Stomach (tissue), 4 donors: Measurements from ENCODE around the gene FGF12.

ENCODE experiments used
- POLR2A ChIP-seq, 4 donors: fragments of 450-650 bp; IDR thresholded peaks; one replicate each; pipeline ENCODE4 v1.6.1; 2016; ENCODE audit warnings: antibody characterized with exemption in 4 of 4, control low read depth in 2 of 4, mild to moderate bottlenecking in 1 of 4, moderate library complexity in 1 of 4
- POLR2AphosphoS5 ChIP-seq, 3 donors: sonication (generic); formaldehyde crosslinking; IDR thresholded peaks; one replicate each; pipeline ENCODE4 v1.6.1; 2016; ENCODE audit warnings: antibody characterized with exemption in 3 of 3

DNA sequence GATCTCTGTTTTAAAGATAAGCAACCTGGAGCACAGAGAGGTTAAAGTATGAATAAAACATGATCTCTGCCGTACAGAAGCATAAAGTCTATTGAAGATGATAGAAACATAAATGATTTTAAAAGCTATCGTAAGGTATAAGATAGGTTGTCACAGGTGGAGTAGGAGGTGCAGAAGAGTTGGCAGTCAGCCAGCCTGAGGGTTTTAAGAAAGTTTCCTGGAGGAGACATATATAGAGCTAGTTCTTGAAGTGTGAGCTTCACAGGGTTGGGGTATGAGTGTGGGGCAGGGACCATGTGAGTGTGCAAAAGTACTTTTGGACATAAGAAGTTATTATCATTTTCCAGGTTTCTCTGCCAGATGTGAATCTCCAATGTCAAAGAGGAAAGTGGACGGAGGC lies 3.9 kb upstream of the FGF12 start:
- TF ChIP-seq POLR2A (IDR thresholded peaks at IDR 0.05), result no peak
- no peak for TF ChIP-seq POLR2AphosphoS5 (IDR thresholded peaks at IDR 0.05)
